Measurements from ENCODE around the gene AP2B1. TPM values are rescaled to one million over a fixed set of nuclear protein-coding genes. Genes with fewer than 3 reads are reported as not detected.

Gene AP2B1
- total and polyA plus RNA-seq, 2 experiments from 2014 or later = 76.1 to 87.0 TPM

DNA sequence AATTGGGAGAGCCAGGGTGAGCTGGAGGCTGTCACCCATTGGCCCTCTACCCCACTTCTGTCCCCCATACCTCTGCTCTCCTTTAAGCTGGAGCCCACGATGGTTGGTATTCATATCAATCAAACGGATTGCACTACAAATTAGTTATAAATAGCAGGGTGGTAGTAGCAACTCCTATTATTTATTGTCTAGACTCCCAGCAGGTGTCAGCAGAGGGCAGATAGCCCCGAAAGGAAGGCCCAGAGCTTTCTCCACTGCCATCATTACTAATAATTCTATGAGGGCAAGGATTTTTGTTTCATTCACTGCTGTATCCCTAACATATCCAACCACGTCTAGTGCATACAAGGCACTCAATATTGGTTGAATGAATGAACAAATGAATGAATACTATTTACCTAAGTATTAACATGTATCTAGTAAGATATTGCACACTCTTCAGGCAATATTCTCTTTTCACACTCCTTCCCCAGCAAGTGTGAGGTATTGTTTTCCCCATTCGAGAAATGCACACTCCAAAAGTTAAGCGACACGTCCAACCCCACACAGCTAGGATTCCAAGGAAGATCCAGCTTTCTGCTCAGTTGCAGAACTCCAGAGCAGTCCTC is 179.9 kb downstream of the AP2B1 start:
- no peaks in the 10 kb centered on the region for H3K27me3 ChIP-seq
- no peaks in the 10 kb centered on the region for H3K36me3 ChIP-seq (replicated peaks; ENCODE audit: insufficient read depth, low read depth)
- H3K4me3 ChIP-seq = no peak overlapping the region
- whole genome bisulfite sequencing (ENCODE audit: low lambda C conversion rate, missing lambda C conversion rate) = 62% methylated on average over 7 of the region's 7 CpGs
- H4K20me1 ChIP-seq (ENCODE audit: insufficient read depth, poor library complexity, severe bottlenecking) = no peaks in the 10 kb centered on the region
- peak; percentile 59 for DNase-seq (ENCODE audit: low spot score)
- H3K79me2 ChIP-seq = no peaks in the 10 kb centered on the region
- no peak overlapping the region for H2AFZ ChIP-seq
- no peak overlapping the region for H3K4me2 ChIP-seq
- no peak overlapping the region for H3K27ac ChIP-seq
- H3K9me2 ChIP-seq (replicated peaks; ENCODE audit: insufficient read depth) = no peaks in the 10 kb centered on the region
- H3K9me3 ChIP-seq (ENCODE audit: low read depth) = no peaks in the 10 kb centered on the region
- TF ChIP-seq, protein P1, sequence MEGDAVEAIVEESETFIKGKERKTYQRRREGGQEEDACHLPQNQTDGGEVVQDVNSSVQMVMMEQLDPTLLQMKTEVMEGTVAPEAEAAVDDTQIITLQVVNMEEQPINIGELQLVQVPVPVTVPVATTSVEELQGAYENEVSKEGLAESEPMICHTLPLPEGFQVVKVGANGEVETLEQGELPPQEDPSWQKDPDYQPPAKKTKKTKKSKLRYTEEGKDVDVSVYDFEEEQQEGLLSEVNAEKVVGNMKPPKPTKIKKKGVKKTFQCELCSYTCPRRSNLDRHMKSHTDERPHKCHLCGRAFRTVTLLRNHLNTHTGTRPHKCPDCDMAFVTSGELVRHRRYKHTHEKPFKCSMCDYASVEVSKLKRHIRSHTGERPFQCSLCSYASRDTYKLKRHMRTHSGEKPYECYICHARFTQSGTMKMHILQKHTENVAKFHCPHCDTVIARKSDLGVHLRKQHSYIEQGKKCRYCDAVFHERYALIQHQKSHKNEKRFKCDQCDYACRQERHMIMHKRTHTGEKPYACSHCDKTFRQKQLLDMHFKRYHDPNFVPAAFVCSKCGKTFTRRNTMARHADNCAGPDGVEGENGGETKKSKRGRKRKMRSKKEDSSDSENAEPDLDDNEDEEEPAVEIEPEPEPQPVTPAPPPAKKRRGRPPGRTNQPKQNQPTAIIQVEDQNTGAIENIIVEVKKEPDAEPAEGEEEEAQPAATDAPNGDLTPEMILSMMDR (IDR thresholded peaks at IDR 0.05; ENCODE audit: poor library complexity) = peak; percentile 55
- no peak for TF ChIP-seq EZH2 (IDR thresholded peaks at IDR 0.05; ENCODE audit: borderline replicate concordance)
- TF ChIP-seq EZH2phosphoT487 (IDR thresholded peaks at IDR 0.05; ENCODE audit: low read depth, severe bottlenecking, unreplicated experiment) = no peak
- peaks cover 13% of the 10 kb centered on the region for H3K4me1 ChIP-seq (ENCODE audit: insufficient read depth)

DNA sequence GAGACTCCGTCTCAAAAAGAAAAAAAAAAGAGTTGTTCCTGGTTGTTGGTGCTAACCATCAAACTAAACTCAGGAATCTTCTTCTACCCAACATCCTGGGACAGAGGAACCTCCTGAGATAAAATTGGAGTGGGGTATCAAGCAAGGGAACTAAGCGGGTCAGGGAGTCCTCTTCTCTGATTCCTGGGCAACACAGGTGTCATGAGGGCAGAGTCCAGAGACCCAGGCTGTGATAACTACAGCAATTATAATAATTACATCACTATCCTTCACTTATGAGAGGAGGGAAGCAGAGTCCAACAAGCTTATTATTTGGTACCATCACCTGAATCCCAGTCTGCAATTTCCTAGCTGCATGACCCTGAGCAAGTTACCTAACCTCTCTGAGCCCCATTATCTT is 181.7 kb downstream of the AP2B1 start:
- Histone ChIP-seq H3K9me2 (replicated peaks; ENCODE audit: insufficient read depth) (no peaks in the 10 kb centered on the region), H3K79me2 (no peaks in the 10 kb centered on the region), H3K9me3 (ENCODE audit: low read depth) (no peaks in the 10 kb centered on the region), H2AFZ (no peak overlapping the region), H3K4me2 (no peak overlapping the region), H3K27ac (no peak overlapping the region), H3K27me3 (no peaks in the 10 kb centered on the region), H3K4me3 (no peak overlapping the region), H4K20me1 (ENCODE audit: insufficient read depth, poor library complexity, severe bottlenecking) (no peaks in the 10 kb centered on the region), H3K36me3 (replicated peaks; ENCODE audit: insufficient read depth, low read depth) (no peaks in the 10 kb centered on the region), H3K4me1 (ENCODE audit: insufficient read depth) (peaks cover 17% of the 10 kb centered on the region)
- WGBS (ENCODE audit: low lambda C conversion rate, missing lambda C conversion rate) = 95% methylated on average over 2 of the region's 2 CpGs
- no peak for DNase-seq (ENCODE audit: low spot score)
- TF ChIP-seq EZH2phosphoT487 (IDR thresholded peaks at IDR 0.05; ENCODE audit: low read depth, severe bottlenecking, unreplicated experiment) (no peak), EZH2 (IDR thresholded peaks at IDR 0.05; ENCODE audit: borderline replicate concordance) (no peak)
- TF ChIP-seq, protein P1 (IDR thresholded peaks at IDR 0.05; ENCODE audit: poor library complexity) = no peak

DNA sequence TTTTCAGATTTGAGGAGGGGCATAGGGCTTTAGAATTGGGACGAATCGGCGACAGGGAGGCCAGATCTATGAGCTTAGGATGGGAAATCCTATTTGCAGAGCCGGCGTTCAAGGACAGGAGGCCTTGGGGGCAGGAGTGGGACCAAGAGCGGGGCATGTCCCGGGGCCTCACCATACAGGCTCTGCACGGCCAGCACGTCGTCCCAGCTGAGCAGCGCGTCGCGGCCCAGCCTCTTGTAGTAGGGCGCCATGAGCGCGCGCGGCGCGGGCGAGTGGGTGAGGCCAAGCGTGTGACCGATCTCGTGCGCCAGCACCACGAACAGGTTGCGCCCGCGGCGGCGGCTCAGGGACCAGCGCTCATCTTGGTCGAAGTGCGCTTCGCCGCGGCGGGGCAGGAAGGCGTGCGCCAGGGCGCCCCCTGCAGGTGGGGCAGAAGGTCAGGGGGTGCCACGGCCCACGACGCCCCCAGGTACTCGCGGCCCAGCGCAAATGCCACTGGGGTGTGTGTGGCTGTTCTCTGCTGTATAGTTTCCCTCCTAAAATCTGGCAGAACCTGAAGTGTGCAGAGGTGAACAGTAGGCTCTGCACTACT is 182.9 kb downstream of the AP2B1 start:
- H3K4me3 ChIP-seq = no peak overlapping the region
- 95% methylated on average over 43 of the region's 48 CpGs for WGBS (ENCODE audit: low lambda C conversion rate, missing lambda C conversion rate)
- no peak overlapping the region for H3K27ac ChIP-seq
- no peaks in the 10 kb centered on the region for H4K20me1 ChIP-seq (ENCODE audit: insufficient read depth, poor library complexity, severe bottlenecking)
- TF ChIP-seq EZH2phosphoT487 (IDR thresholded peaks at IDR 0.05; ENCODE audit: low read depth, severe bottlenecking, unreplicated experiment) (no peak), EZH2 (IDR thresholded peaks at IDR 0.05; ENCODE audit: borderline replicate concordance) (no peak)
- TF ChIP-seq, protein P1 (IDR thresholded peaks at IDR 0.05; ENCODE audit: poor library complexity) = peak; percentile 8
- H3K9me2 ChIP-seq (replicated peaks; ENCODE audit: insufficient read depth) = no peaks in the 10 kb centered on the region
- H3K9me3 ChIP-seq (ENCODE audit: low read depth) = no peaks in the 10 kb centered on the region
- no peaks in the 10 kb centered on the region for H3K79me2 ChIP-seq
- H3K36me3 ChIP-seq (replicated peaks; ENCODE audit: insufficient read depth, low read depth) = no peaks in the 10 kb centered on the region
- peaks cover 20% of the 10 kb centered on the region for H3K4me1 ChIP-seq (ENCODE audit: insufficient read depth)
- H3K27me3 ChIP-seq = no peaks in the 10 kb centered on the region
- no peak overlapping the region for H3K4me2 ChIP-seq
- no peak overlapping the region for H2AFZ ChIP-seq
- no peak for DNase-seq (ENCODE audit: low spot score)
